ENCODE results near the gene SPATA13. TPM values are rescaled to one million over a fixed set of nuclear protein-coding genes. Genes with fewer than 3 reads are reported as not detected.

The SPATA13 gene
- polyA plus RNA-seq, 1 experiment = 12.0 TPM

DNA sequence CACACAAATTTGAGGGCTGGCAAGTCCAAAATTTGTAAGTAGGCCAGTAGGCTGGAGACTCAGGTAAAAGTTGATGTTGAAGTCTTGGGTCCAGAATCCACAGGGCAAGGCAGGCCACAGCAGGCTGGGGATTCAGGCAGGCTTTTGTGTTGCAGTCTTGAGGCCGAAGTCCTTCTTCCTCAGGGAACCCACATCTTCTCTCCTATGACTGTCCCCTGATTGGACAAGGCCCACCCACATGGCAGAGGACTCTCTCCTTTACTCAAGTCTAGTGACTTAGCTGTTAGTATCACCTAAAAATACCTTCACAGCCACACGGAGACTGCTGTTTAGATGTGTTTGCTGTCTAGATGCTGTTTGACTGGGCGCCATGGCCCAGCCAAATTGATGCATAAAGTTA is 9.9 kb upstream of the SPATA13 start:
- TF ChIP-seq, protein P1, sequence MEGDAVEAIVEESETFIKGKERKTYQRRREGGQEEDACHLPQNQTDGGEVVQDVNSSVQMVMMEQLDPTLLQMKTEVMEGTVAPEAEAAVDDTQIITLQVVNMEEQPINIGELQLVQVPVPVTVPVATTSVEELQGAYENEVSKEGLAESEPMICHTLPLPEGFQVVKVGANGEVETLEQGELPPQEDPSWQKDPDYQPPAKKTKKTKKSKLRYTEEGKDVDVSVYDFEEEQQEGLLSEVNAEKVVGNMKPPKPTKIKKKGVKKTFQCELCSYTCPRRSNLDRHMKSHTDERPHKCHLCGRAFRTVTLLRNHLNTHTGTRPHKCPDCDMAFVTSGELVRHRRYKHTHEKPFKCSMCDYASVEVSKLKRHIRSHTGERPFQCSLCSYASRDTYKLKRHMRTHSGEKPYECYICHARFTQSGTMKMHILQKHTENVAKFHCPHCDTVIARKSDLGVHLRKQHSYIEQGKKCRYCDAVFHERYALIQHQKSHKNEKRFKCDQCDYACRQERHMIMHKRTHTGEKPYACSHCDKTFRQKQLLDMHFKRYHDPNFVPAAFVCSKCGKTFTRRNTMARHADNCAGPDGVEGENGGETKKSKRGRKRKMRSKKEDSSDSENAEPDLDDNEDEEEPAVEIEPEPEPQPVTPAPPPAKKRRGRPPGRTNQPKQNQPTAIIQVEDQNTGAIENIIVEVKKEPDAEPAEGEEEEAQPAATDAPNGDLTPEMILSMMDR (IDR thresholded peaks at IDR 0.05; ENCODE audit: low read depth, low read length) = no peak
- DNase-seq (ENCODE audit: low read depth, low spot score) = no peak
- CTCF ChIA-PET = no interaction called here
- Histone ChIP-seq H3K27ac (ENCODE audit: low read depth, low read length) (no peak overlapping the region), H3K9me3 (ENCODE audit: control insufficient read depth, insufficient read depth, low read length) (no peaks in the 10 kb centered on the region), H3K4me3 (ENCODE audit: low read depth, low read length) (no peak overlapping the region), H3K27me3 (ENCODE audit: control insufficient read depth, insufficient read depth, low read length) (no peaks in the 10 kb centered on the region)
- POLR2A ChIA-PET = no interaction called here

GRCh38 chr13:24151864-24152263 is 8.7 kb upstream of the SPATA13 start:
- TF ChIP-seq, protein P1 (IDR thresholded peaks at IDR 0.05; ENCODE audit: low read depth, low read length) = no peak
- Histone ChIP-seq H3K27ac (ENCODE audit: low read depth, low read length) (no peak overlapping the region), H3K27me3 (ENCODE audit: control insufficient read depth, insufficient read depth, low read length) (no peaks in the 10 kb centered on the region), H3K9me3 (ENCODE audit: control insufficient read depth, insufficient read depth, low read length) (no peaks in the 10 kb centered on the region), H3K4me3 (ENCODE audit: low read depth, low read length) (no peak overlapping the region)
- ChIA-PET POLR2A (interaction anchor here (0.5 kb wide), 1 partner anchor 54 kb away, joined by 3 read pairs; no protein-coding TSS in a partner anchor), CTCF (interaction anchor here (1.0 kb wide), 1 partner anchor 191 kb away, joined by 4 read pairs; no protein-coding TSS in a partner anchor)
- no peak for DNase-seq (ENCODE audit: low read depth, low spot score)

DNA sequence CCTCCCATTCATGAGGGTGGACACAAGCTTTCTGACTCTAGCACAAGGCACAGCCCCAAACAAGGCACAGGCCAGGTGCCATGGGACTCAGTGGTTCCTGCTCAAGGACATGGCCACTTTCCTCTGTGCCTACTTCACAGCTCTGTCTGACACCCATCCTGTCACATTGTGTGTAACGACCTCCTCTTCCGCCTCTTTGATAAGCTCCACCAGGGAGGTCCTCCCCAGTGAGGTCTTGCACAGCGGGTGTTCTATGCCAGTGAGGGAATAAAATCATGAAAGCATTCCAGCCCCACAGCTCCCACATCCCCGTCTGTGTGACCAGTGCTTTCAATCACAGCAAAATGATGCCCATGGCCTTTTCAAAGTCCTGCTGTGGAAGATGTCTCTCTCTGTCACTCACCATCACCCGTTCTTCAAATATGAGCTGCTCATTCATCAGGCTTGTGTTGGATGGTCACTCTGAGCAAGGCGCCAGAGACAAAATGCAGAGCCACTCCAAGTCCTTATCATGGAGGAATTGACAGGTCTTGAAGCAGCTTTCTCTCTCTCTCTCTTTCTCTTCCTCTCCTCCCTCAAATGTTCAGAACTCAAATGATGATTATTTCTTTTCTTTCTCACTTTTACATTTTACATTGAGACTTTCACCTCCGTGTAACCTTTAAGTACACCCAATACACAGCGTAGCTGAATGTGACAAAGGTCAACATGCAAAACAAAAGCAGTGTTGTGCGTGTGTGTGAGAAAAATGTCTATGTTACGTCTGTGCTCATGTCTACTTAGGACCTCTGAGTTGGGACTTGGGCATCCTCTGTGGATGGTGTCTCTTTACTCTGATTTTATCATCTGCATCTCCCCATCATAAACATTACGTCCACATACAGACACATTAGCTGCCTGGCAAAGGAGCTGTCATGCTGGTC is 8.0 kb upstream of the SPATA13 start:
- Histone ChIP-seq H3K27ac (ENCODE audit: low read depth, low read length) (no peak overlapping the region), H3K27me3 (ENCODE audit: control insufficient read depth, insufficient read depth, low read length) (no peaks in the 10 kb centered on the region), H3K9me3 (ENCODE audit: control insufficient read depth, insufficient read depth, low read length) (no peaks in the 10 kb centered on the region; the same call in 1 of the 2 replicates), H3K4me3 (ENCODE audit: low read depth, low read length) (no peak overlapping the region)
- ChIA-PET CTCF (interaction anchor here (1.0 kb wide), 1 partner anchor 192 kb away, joined by 4 read pairs; no protein-coding TSS in a partner anchor), POLR2A (interaction anchor here (0.5 kb wide), 1 partner anchor 54 kb away, joined by 3 read pairs; no protein-coding TSS in a partner anchor)
- DNase-seq (ENCODE audit: low read depth, low spot score) = no peak
- TF ChIP-seq, protein P1 (IDR thresholded peaks at IDR 0.05; ENCODE audit: low read depth, low read length) = no peak

DNA sequence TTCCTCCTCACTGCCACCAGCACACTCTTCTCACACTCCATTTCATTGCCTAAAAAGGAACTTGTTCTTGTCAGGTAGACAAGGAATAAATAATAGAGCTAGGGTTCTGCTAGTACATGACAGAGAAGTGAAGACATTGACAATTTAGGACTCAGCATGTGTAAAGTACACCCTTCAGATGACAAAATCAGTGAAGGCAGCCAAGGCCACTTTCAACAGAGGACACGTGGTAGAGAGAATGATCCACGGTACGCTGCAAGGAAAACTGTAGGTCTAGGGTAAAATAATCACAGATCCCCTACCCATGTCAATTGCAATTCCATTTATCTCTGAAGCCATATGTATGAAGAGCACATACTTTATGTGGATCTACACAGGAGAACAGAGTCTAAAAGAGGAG is 7.2 kb upstream of the SPATA13 start:
- H3K27ac ChIP-seq (ENCODE audit: low read depth, low read length) = no peak overlapping the region
- CTCF ChIA-PET = interaction anchor here (0.7 kb wide), 1 partner anchor 100 kb away, joined by 4 read pairs; no protein-coding TSS in a partner anchor
- H3K9me3 ChIP-seq (ENCODE audit: control insufficient read depth, insufficient read depth, low read length) = no peaks in the 10 kb centered on the region; the same call in 1 of the 2 replicates
- DNase-seq (ENCODE audit: low read depth, low spot score) = no peak
- POLR2A ChIA-PET = no interaction called here
- no peak overlapping the region for H3K4me3 ChIP-seq (ENCODE audit: low read depth, low read length)
- TF ChIP-seq, protein P1 (IDR thresholded peaks at IDR 0.05; ENCODE audit: low read depth, low read length) = no peak
- H3K27me3 ChIP-seq (ENCODE audit: control insufficient read depth, insufficient read depth, low read length) = no peaks in the 10 kb centered on the region

All from AG04450 (cell line).